T47D (cell line): ENCODE measurements around the gene FKBP1C.

Source experiments
- DNase-seq, 2 experiments: peaks; one replicate each; pipeline versions ENCODE4 v3.0.0 to v3.0.0-alpha.2; 2011 to 2012; ENCODE audit warnings: low read depth in 1 of 2, low spot score in 1 of 2
- JUND ChIP-seq: IDR thresholded peaks from 2 replicates; pipeline ENCODE4 v1.6.1; 2012; ENCODE audit warnings: low read depth
- in situ Hi-C: cut with HindIII; loops from 2 replicates; pipeline ENCODE4 v1.10.0; 2016; ENCODE audit warnings: low sequenced_read_pairs, low pct_unique_long_range_greater_than_20kb

The FKBP1C gene

DNA sequence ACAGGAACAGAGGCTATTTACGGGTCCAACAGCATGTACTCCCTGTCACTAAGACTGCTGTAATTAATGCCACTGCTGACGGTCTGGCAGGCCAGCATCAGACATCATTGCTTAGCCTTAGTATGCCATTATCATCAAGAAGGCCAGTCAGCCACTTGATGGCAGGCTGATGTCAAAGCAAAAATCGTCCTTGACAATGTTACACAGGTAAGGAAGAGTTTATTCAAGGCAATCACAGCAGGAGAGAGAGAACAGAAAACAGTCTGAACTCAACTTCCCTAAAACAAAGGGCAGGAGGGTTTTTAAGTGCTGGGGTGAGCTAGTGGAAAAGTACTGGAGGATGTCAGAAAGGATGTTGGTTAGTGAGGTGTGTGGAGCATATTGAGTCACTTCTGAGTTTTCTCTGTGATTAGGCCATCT lies 25.1 kb downstream of the FKBP1C start:
- no peak for DNase-seq
- TF ChIP-seq JUND: no peak
- in situ Hi-C loops: no loop called here

DNA sequence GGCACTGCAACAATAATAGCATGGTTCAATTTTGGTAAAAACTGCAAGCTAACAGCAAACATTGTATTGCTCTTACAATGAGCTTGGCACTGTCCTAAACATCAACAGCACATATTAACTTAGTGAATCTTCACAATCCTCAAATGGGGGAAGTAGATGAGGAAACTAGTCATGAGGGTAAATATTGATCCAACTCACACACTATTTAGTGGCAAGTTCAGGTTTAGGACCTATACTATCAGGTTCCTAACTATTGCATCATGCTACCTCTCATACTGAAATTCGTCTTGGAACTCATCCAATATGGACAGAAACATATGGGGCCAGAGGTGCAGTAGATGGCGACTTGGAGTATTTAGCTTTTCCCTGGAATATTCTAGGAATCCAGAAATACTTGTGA lies 34.2 kb downstream of the FKBP1C start:
- no peak for TF ChIP-seq JUND
- no peak for DNase-seq
- in situ Hi-C loops: no loop called here

DNA sequence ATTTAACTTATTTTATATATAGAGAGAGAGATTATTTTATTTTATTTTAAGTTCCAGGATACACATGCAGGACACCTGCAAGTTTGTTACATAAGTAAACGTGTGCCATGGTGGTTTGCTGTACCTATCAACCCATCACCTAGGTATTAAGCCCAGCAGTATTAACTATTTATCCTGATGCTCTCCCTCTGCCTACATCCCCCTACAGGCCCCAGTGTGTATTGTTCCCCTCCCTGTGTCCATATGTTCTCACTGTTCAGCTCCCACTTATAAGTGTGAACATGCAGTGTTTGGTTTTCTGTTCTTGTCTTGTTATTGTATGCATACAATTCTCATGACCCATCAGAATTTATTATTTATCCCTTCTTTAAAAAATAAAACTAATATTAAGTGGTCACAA lies 34.6 kb downstream of the FKBP1C start:
- no peak for DNase-seq
- in situ Hi-C loops: no loop called here
- no peak for TF ChIP-seq JUND

DNA sequence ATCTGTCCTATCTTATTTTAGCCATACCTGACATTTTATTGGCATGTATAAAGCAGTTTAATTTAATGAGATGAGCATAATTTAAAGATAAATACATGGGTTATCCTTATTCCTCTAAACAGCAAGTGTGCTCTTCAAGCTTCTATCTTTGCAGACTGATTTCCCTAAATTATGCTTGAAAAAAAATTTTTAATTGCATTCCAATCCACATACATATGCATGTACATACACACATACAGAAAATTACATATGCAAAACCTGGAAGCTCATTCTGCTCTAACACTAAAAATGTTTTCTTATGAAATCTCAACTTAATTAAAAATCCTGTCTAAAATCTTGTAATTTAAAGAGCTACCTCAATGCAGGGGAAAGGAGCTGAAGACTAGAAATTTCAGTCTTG lies 35.3 kb downstream of the FKBP1C start:
- in situ Hi-C loops: no loop called here
- DNase-seq: no peak

DNA sequence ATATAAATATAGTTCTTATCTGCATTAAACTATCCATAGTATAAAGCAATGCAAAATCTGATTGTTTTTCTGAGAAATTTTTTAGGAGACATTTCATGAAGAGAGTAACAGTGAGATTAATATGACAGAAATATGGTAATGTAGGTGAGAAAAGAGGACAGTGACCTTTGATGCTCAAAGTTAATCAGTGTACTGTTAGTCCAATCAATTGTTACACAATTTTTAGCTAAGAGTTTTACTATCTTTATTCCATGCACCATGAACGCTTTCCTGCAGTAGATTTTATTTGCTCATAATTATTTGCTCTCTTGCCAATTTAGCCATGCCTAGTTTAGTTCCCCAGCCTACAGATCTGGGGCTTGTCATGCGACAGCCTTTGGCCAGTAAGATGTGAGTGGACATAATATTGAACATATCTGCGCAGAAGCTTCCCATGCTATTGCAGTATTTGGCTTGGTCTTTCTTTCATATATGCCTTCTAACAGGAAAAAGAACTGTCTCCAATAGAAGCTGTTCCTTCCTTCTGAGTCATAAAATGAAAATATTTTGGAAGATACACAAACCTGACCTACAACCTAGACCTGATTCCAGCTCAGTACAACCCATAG lies 38.7 kb downstream of the FKBP1C start:
- DNase-seq: no peak
- in situ Hi-C loops: no loop called here
- no peak for TF ChIP-seq JUND

More for the DNA sequence above, 35.3 kb downstream of the FKBP1C start:
- TF ChIP-seq JUND: no peak

DNA sequence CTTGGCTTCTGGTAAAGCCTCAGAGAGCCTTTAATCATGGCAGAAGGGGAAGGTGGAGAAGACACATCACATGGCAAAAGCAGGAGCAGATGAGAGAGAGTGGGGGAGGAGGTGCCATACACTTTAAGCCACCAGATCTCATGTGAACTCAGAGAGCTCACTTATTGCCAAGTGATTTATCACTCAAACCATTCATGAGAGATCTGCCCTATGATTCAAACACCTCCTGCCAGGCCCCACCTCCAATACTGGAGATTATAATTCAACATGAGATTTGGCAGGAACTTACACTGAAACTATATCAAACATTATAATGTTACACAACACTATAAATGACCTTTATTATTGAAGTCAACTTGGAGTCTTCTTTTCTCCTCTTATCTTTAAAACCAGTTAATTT lies 47.9 kb downstream of the FKBP1C start:
- in situ Hi-C loops: no loop called here
- no peak for TF ChIP-seq JUND
- no peak for DNase-seq

DNA sequence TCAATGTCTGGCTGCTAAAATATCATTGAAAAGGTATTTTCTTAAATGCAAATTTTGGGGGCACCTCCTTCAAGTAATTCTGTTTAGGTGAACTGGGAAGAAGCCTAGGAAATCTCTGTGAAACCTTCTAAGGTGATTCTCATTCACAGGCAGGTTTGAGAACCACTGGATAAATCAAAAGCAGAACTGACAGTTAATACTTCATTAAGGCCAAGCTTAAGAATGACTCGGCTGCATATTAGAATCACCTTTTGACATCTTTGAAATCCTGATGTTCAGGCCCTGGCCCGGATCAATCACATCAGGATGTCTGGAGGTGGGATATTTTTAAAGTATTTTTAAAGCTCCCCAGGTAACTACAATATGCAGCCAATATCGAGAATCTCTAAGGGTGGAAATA lies 50.6 kb downstream of the FKBP1C start:
- TF ChIP-seq JUND: no peak
- in situ Hi-C loops: no loop called here
- DNase-seq: no peak
